Stimulated activated naive CD4-positive, alpha-beta T cell (primary cell): ENCODE measurements around the gene ROPN1B.
"Not testable (repeated sequence)": the region's sequence is repeated elsewhere in the genome, so short reads cannot be mapped to it uniquely, and the experiment has no call there.

ENCODE experiments used
- DNase-seq, 6 experiments: peaks; one replicate each; lab custom pipeline; 2025; lab: John Stamatoyannopoulos, UW

Gene ROPN1B

DNA sequence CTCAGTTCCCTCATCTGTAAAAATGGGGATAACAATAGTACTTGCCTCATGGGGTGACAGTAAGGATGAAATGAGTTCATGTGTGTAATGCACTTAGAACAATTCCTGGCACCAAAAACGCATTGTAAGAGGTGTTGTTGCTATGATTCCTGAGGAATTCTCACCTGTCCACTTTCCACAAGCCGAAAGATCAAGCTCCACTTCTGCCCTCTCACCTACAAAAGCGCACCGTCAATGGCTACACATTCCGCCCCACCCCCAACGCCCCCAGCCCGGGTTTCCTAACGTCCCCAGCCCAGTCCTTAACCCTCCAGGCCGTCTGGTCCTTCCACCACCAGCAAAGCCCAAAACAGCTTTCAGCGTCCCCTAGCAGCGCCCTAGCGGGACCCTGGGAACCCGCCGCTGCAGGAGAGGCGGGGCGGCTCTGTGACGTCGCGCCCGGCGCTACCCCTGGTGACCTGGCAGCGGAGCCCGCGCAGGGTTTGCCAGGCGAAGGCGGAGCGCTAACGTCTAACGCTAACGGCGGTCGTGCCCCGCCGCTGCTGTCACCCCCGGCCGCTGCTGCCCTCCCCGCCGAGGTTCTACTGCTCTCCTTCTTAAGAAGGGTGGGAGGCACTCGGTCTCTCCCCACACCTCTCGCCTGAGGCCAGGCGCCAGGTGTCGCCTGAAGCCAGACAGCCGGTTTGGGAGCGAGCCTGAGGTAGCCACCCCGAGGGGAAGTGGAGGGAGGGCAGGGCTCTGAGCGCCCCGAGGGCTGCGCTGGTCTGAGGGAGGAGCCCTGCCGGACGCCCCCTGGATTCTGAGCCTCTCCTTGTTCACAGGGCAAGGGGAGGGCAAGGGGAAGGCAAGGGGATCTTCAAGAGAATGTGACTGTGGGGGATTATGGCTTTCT, at the start of gene ROPN1B:
Gene ROPN1B (plus strand): TSS at position 478 of the 892 bp plus-strand sequence. CDS start 2,877 bp downstream, outside the sequence.
- DNase-seq, result not testable (repeated sequence)

DNA sequence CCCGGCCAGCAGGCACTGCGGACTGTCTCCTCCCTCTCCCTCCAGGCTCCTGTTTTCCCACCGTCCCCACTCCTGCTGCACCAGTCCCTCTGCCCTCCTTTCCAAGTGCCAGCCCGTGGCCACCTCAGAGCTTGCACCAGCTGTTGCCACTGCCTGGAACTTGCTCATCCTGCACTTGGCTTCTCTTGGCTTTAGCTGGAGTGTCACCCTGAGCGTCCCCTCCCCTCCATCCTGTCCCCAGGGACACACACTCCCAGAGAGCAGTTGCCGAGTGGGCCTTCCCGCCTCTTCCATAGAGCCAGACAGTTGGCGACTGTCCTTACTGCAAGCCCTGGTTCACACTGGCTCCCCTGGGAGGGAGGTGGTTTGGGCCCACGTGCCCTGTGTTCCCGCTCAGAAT, 48.8 kb upstream of the ROPN1B start:
- not testable (repeated sequence) for DNase-seq

DNA sequence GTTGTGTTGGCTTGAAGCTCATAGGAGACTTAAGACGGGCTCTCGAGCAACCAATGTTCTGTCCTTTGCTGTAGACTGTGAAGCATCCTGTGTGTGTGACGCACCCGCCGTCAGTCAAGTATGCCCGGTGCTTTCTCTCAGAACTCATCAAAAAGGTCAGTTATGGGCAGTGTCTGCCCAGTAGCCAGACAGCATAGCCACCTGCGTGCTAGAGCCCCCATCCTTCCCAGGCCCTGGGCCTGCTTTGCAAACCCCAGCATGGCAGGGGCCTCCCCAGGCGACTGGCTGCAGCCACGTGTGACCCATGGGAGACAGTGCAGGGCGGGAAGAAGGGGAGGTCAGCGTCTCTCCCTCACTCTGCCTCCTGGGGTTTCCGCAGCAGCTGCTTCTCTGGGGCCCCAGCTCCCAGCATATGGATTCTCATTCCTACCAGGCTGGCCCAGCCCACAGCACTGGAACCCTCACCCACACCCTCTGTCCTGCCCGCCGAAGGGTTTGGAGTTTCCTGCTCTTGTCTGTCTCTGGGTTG, 48.2 kb upstream of the ROPN1B start:
- DNase-seq, result not testable (repeated sequence)

DNA sequence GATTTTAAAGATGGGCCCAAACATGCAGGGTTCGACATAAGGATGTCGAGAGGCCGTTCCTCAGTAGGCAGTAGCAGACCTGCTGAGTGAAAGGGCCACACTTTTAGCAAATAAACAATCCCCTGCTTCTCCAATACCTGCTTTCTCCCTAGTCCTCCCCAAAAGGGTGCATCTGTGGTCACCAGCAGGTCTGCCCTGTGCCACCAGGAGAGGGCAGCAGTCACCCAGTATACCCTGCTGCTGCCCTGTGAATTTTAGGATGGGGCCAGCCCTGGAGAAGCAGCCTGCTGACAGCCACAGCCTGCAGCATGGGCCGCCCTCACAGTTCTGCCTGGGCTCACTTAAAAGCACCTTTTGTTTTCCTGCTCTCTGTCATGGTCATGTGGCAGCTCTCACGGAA, 47.3 kb upstream of the ROPN1B start:
- peak in 5 of 6 experiments; percentile 15 to 23 (median 21) for DNase-seq

DNA sequence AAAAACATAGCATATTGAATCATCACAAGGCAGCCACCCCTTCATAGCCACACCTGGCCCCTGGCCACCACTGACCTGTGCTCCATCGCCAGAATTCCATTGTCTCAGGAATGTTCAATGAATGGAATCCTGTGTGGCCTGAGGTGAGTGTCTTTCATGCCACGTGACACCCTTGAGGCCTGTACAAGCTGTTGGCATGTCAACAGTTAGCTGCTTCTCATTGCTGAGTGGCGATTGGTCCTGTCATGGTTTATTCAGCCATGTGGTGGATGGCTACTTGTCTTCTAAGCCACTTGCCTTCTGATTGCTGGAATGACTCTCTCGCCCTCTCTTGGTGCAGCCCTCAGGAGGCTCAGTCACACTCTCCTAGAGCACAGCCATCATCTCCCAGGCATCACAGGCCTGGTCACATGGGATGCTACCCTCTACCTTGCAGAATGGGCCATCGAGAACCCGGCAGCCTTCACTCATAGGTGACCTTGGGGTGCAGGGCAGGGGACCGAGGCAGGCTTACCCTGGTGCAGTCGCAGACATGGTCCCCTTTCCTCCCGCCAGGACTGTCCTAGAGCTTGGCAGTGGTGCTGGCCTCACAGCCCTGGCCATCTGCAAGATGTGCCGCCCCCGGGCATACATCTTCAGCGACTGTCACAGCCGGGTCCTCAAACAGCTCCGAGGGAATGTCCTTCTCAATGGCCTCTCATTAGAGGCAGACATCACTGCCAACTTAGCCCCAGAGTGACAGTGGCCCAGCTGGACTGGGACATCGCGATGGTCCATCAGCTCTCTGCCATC, 45.5 kb upstream of the ROPN1B start:
- DNase-seq, result not testable (repeated sequence)

DNA sequence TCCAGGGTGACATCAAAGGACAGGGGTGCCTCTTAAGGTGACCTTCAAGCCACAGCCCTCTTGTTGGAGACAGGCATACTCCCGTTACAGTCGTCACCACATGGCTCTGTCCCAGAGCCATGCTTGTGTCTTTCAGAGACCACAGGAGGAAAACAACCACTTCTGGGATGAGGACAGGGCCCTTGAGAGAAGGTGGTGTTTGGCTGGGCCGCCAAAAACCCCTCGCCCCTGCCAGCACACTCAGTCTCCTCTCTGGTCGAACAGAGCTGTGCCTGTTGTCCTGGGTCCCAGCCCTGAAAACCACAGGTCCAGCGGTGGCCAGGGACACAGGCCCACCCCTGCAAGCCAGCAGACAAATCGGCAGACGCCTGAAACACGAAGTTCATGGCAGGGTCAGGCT, 44.7 kb upstream of the ROPN1B start:
- DNase-seq, result not testable (repeated sequence)

DNA sequence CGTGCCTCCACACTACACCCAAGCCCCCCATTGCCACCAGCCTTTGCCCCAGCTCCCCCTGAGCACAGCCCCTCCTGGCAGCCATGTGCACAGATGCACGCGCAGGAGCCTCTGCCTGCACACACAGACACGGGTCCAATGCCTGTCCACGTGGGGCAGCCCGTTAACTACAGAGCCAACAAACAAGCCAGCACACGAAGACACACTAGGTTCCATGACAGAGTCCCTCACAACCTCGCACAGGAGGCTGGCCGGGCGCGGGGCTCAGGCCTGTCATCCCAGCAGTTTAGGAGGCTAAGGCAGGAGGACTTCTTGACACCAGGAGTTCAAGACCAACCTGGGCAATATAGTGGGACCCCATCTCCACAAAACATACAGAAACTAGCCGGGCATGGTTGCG, 43.3 kb upstream of the ROPN1B start:
- DNase-seq, result not testable (repeated sequence)

DNA sequence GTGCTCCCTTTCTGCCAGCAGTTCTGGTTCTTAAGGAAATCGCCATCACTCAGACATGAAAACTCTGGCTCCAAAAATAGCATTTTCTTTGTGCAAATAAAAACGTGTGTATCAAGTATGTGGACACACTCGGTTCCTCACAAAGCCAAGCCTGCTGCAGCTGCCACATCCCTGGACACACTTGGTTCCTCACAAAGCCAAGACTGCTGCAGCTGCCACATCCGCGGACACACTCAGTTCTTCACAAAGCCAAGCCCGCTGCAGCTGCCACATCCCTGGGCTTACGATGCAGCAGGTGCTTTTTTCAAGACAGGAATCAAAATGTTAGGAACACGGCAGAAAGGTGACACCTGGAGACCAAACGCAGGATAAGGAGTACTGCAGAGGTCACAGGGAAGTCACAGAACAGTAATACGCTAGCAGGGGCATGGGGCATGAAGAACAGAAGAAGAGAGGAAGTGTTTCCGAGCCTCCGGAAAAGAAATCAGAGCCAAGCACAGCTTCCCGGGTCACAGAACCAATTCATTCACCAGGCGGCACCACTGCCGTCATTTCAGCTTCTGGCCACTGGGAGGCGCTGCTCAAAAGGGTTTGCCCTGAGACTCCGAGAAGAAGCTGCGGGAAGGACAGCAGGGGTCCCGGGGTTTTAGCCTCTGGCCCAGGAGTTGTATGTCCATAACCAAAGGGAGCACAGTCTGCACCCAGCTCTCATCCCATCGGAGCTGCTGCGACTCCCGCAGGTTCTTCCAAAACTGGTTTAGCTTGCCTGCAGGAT, 40.0 kb upstream of the ROPN1B start:
- peak; percentile 22 to 63 (median 45) for DNase-seq

DNA sequence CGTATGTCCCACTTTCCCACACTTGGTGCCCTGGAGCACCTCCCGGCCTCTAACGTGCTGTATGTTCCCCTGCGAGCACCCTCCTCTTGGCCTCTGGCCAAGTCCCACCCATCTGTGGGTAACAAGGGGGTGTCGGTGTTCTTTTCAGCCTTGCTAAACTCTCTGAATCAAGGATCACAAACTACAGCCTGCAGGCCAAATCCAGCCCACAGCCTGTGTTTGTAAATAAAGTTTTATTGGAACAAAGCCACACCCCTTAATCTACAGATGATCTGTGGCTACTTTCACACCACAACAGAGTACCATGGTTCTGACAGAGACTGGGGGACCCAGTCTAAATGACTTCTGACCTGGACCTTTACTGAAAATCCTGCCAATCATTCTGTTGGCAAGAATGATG, 39.2 kb upstream of the ROPN1B start:
- DNase-seq, result not testable (repeated sequence)

DNA sequence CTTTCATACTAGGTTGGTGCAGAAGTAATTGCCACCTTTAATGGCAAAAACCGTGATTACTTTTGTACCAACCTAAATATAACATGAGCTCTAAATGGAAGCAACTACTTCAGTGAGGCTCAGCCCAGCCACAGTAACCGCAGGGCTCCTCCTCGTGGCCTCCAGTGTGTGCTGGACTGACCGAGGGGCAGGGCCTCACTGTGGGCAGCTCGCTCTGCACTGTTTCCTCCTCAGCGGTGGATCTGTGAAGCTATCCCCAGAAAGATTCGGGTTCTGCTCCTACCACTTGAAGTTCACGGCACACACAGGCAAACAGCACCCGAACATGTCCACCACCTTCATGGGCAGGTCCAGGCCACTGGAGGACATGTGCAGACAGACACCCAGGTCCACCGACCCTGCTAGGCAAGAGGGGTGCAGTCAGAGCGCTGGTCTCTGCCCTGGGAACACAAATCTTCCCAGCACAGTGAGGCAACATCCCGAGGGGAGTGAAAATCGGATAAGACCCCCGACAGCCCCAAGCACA, 37.6 kb upstream of the ROPN1B start:
- not testable (repeated sequence) for DNase-seq

DNA sequence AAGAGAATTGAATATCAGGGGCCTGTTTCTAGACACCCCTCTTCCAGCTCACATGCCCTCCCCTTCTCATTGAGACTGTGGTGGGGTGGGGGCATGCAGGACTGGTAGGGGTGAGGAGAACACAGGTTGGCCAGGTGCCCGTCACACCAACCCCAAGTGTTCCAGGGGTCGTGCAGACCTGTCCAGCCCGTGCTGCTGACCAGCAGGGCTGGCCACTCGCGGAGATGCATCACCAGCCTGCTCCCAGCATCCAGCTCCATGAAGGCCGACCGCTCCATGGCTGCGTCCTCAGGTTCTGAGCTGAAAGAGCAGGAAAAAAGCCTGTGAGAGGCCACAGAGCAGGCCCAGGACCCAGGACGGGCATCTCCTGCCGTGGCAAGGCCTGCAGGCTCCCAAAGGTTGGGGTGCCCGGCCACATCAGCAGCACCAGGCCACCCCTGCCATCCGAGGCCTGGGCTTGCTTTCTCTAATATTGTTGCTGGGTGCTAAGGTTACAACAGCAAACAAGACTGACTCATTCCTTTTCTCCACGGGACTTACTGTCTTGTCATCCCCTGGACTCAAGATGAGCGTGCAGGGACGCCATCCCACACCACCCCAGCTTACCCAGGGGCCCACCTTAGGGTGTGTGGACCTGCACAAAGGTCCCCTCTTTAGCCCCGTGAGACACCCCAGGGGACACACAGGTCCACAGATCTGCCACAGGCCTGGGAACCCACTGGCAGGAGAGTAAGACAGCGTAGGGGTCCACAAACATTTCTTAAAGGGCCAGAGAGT, 35.4 kb upstream of the ROPN1B start:
- DNase-seq, result not testable (repeated sequence)

DNA sequence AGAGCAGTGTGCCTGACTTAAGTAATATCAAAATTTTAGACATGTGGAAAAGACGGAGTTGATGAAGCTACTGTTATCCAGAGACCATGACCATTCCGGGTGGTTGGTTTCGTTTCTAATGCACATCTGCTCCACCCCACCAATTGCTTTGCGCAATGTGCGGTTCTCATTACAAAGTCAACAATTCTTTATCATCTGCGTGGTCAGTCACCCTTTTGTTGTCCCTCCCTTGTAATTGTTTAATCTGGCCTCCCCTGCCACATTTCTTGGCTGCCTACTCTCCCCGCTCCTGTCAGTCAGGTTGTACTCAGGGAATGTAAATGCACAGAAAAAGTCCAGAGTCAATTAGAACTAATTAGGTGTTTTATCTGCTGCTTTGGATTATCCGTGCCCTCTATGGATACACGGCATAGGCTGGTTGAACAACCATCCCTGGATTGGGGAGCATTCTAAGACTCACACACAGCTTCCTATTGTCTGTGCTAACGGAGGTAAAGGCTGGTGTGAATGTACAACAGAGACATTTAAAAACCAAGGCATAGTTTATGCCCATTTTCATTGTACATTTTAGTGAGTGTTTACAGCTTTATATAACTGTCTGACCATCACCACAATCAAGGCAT, 33.6 kb upstream of the ROPN1B start:
- DNase-seq, result not testable (repeated sequence)

DNA sequence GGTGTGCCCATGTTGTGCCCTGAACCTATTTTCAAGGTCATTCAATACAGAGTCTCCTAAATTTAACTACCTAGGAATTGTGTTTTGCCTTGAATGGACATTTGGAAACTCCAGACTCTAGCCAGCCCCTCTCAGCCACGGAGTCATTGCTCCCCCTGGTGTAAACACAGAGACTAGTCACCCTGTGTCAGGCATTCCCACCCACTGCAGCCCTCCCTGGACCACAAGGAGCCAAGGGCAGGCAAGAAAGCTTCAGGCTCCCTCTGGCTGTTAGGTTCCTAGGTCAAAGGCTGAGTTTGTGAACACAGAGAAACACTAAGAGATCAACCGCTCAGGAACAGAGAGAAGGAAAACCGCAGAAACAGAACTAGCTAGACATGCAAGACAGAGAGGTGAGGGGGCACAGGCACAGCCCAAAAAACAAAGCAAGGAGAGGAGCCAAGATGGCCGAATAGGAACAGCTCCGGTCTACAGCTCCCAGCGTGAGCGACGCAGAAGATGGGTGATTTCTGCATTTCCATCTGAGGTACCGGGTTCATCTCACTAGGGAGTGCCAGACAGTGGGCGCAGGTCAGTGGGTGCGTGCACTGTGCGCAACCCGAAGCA, 32.7 kb upstream of the ROPN1B start:
- not testable (repeated sequence) for DNase-seq

DNA sequence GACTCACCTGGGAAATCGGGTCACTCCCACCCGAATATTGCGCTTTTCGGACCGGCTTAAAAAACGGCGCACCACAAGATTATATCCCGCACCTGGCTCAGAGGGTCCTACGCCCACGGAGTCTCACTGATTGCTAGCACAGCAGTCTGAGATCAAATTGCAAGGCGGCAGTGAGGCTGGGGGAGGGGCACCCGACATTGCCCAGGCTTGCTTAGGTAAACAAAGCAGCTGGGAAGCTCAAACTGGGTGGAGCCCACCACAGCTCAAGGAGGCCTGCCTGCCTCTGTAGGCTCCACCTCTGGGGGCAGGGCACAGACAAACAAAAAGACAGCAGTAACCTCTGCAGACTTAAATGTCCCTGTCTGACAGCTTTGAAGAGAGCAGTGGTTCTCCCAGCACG, 32.1 kb upstream of the ROPN1B start:
- not testable (repeated sequence) for DNase-seq

DNA sequence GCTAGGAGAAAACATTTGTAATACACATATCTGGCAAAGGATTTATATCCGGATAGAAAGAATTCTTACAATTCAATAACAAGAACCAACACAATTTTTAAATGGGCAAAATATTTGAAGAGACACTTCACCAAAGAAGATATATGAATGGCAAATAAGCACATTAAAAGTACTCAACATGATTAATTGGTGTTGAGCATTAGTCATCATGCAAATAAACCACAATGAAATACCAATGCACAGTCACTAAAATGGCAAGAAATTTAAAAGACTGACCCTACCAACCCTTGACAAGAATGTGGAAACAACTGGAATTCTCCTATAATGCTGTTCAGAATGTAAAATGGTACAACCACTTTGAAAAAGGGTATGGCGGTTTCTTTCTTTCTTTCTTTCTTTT, 21.2 kb upstream of the ROPN1B start:
- DNase-seq, result not testable (repeated sequence)

DNA sequence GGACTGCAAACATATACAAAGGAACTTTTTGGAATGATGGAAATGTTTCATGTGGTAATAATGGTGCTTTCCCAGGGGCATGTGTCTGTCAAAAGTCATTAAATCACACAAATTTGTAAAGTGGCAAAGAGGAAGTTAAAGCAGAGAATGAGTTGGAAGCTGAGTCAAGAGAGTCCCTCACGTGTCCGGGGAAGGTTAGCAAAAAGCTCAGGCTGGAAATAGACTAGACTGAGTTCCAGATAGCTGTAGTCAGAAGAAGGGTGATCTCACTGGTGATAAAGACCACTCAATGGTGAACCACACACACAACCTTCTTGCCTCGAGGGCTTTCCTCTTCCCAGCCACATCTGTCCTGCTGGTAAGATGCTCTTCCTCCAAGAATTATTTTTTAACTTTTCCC, 20.1 kb upstream of the ROPN1B start:
- DNase-seq, result not testable (repeated sequence)

DNA sequence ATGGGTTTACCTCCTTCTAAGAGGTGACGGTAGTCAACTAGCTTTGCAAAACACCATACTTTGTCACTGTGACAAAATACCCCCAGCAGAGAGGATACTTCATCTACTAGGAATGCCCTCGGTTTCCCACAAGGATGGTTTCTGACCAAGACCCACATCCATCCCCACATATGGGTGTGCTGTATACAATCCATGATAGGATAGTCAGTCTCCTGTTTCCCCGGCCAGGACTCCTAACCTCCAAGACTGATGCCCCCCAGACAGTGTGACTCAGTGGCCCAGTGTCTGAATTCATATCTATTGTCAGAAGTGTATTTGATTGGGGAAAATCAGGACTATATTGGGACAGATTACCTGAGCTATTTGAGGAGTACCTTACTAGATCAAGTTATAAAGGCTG, 17.8 kb upstream of the ROPN1B start:
- not testable (repeated sequence) for DNase-seq

DNA sequence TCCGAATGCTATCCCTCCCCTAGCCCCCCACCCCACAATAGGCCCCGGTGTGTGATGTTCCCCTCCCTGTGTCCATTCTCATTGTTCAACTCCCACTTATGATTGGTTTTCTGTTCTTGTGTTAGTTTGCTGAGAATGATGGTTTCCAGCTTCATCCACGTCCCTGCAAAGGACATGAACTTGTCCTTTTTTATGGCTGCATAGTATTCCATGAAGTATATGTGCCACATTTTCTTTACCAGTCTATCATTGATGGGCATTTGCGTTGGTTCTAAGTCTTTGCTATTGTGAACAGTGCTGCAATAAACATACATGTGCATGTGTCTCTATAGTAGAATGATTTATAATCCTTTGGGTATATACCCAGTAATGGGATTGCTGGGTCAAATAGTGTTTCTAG, 12.0 kb upstream of the ROPN1B start:
- not testable (repeated sequence) for DNase-seq

DNA sequence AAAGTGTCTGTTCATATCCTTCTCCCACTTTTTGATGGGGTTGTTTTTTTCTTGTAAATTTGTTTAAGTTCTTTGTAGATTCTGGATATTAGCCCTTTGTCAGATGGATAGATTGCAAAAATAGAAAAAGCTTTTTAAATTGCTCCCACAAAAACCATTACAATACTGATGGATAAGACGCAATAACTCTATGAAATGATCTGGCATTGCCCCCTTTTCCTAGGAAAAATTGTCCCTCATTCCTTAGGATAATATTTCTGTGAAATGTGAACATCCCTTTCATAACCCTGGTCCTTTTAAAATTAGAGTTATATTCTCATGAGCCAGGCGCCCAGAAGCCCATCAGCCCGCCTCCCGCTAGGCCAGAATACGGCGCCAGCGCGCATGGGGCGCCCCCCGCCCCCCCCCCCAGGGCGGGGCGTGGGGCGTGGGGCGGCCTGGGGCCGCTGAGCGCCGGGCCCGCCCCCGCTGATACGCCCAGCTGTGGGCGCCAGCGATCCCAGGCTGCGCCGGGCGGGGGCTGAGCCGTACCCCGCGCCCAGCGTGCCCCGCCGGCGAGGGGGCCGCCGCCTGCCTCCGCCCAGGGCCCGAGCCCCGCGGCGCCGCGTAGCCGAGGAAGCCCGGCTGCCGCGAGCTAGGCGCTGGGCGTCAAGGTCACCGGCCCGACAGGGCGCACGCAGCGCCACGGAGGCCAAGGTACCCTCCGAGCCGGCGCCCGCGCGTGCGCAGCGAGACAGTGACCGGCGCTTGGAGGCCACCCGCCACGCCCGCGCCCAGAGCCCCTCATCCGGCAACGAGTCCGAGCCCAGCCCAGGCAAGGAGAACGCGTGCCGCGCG, 11.1 kb upstream of the ROPN1B start:
- no peak for DNase-seq
